ENCODE results near the gene PALD1. TPM values are rescaled to one million over a fixed set of nuclear protein-coding genes. Genes with fewer than 3 reads are reported as not detected.
A peak's percentile ranks its signal among the peaks of the same experiment; 100 is the strongest.

Gene PALD1
- total RNA-seq, 8 experiments from 2014 or later, result 1.4 to 15.9 (median 2.7) TPM

DNA sequence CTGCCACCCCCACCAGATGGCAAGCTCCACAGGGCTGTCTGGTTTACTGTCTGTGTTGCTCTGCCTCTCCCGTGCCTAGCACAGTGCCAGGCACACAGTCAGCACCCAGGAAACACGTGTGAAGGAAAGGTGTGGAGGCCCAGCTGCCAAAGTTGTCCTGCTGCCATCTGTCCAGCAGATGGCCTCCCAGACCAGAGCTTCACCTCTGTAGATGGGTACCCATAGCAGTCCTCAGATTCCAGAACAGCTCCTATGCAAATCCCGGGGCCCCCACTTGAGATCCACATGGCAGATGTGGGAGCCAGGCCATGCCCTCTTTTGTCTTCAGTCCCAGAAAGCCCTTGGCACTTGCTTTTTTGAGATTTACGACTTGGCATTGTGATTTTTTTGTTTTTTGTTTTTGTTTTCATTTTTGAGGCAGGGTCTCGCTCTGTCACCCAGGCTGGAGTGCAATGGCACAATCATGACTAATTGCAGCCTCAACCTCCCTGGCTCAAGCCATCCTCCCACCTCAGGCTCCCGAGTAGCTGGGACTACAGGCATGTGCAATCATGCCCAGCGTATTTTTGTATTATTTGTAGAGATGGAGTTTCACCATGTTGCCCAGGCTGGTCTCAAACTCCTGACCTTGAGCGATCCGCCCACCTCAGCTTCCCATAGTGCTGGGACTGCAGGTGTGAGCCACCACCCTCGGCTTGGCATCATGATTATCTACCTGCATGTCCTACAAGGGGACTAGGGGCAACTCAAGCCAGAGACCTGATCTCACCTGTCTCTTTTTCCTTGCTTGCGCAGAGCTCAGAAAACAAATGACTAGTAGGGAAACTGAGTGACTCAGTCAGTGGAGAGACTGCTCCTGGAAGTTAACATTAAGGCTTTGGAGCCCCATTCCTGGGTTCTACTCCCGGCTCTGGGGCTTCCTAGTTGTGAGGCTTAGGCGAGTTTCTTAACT lies 16.9 kb upstream of the PALD1 start:
- in situ Hi-C loops (cut with MboI; ENCODE audit: low pct_unique_long_range_greater_than_20kb in 2 of 9, low sequenced_read_pairs in 9 of 9, unreplicated experiment in 9 of 9), result loop anchor here in 1 of 9 experiments (10.0 kb wide), 1 partner anchor 73 kb away; no protein-coding TSS in a partner anchor
- Histone ChIP-seq H3K4me3 (no peak overlapping the region), H3K27ac (no peak overlapping the region), H3K4me1 (replicated peaks in 1 of 2) (peaks cover 3 to 10% of the 10 kb centered on the region in 2 donors)
- WGBS, 10 experiments, result 0 to 100% (median 43%) methylated on average over 1 to 11 of the region's 13 CpGs; no CpG with 5 or more reads in 1 of the 10 experiments
- peak; percentile 41 to 75 (median 52) for ATAC-seq (replicated peaks in 6 of 8)

DNA sequence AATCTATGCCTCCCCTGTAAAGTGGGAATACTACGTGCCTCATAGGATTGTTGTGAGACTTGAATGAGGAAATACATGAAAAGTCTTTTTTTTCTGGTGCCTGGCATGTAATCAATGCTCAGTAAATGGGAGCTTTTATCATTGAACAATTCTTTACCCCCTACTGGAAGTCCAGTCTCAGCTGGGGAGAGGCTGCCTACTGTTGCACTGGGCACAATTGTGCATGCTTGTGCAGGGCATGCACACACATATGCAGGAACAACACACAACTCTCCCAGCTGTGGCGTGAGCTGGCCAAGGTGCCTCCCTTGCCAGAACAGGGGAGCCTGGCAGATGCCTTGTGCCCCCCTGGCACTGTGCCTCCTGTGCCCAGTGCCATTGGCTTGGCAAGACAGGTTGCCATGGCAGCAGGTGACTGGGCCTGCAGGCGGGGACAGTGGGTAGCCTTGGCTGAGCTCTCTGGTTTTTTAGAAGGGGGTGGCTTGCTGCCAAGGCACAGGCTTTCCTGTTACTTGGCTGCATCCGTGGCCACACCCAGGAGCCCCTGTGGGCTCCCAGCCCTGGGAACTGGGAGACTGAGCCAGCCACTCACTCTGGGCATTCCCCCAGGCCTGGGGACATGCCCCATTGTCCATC lies 16.1 kb upstream of the PALD1 start:
- in situ Hi-C loops (cut with MboI; ENCODE audit: low pct_unique_long_range_greater_than_20kb in 2 of 9, low sequenced_read_pairs in 9 of 9, unreplicated experiment in 9 of 9), result loop anchor here in 1 of 9 experiments (10.0 kb wide), 1 partner anchor 72 kb away; no protein-coding TSS in a partner anchor
- WGBS, 10 experiments, result 17 to 83% (median 75%) methylated on average over 1 to 3 of the region's 4 CpGs; no CpG with 5 or more reads in 6 of the 10 experiments

DNA sequence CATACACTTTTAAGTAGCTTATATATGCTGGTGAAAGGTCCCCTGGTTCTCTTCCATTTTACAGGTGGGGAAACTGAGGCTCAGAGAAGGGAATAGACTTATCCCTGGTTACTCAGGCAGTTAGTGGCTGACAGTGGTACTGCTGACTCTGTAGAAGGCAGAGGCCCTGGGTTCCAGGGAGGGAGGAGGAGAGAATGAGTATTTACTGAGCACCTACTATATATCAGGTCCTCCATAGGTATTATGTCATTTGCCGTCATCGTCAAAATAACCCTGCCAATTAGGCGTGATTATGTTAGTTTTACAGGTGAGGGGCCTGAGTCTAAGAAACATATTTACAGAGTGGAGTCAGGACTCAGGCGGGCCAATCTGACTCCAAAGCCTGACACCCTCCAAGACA lies 13.3 kb upstream of the PALD1 start:
- Histone ChIP-seq H3K27ac (no peak overlapping the region), H3K4me3 (no peak overlapping the region), H3K4me1 (replicated peaks in 1 of 2) (peaks cover 0 to 10% of the 10 kb centered on the region in 2 donors)
- in situ Hi-C loops (cut with MboI; ENCODE audit: low pct_unique_long_range_greater_than_20kb in 2 of 9, low sequenced_read_pairs in 9 of 9, unreplicated experiment in 9 of 9), result loop anchor here in 1 of 9 experiments (10.0 kb wide), 1 partner anchor 70 kb away; no protein-coding TSS in a partner anchor
- 80 to 100% (median 93%) methylated on average over 1 to 3 of the region's 4 CpGs; no CpG with 5 or more reads in 4 of the 10 experiments for WGBS, 10 experiments
- ATAC-seq (replicated peaks in 6 of 8), result no peak

More for the DNA sequence above, 16.1 kb upstream of the PALD1 start:
- peak in 5 of 8 experiments; percentile 5 to 63 (median 22) for ATAC-seq (replicated peaks in 6 of 8)
- H3K27ac ChIP-seq, result no peak overlapping the region
- H3K4me3 ChIP-seq, result no peak overlapping the region
- peaks cover 3 to 10% of the 10 kb centered on the region in 2 donors for H3K4me1 ChIP-seq (replicated peaks in 1 of 2)

DNA sequence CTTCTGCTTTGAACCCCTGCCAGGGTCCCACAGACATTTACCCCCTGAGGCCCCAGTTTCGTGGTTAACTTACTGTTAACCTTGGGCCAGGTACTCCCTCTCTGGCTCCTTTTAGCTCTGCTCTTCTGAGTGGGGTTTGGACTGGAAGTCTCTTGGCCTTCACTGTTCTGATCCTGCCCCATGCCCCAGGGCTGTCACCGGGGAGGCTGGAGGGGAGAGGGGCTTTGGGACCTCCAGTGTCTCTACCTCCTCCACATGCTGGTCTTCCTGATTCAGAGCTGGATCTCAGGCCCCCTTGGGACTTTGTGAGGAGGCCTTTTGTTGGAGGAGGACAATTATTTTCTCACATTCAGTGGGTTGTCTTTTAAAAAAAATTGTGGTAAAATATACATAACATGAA lies 12.7 kb upstream of the PALD1 start:
- 50 to 100% (median 80%) methylated on average over 1 to 2 of the region's 2 CpGs; no CpG with 5 or more reads in 7 of the 10 experiments for WGBS, 10 experiments
- ATAC-seq (replicated peaks in 6 of 8), result no peak
- no peak overlapping the region for H3K4me3 ChIP-seq
- peaks cover 0 to 10% of the 10 kb centered on the region in 2 donors for H3K4me1 ChIP-seq (replicated peaks in 1 of 2)
- in situ Hi-C loops (cut with MboI; ENCODE audit: low pct_unique_long_range_greater_than_20kb in 2 of 9, low sequenced_read_pairs in 9 of 9, unreplicated experiment in 9 of 9), result loop anchor here in 1 of 9 experiments (10.0 kb wide), 1 partner anchor 69 kb away; no protein-coding TSS in a partner anchor
- H3K27ac ChIP-seq, result no peak overlapping the region

DNA sequence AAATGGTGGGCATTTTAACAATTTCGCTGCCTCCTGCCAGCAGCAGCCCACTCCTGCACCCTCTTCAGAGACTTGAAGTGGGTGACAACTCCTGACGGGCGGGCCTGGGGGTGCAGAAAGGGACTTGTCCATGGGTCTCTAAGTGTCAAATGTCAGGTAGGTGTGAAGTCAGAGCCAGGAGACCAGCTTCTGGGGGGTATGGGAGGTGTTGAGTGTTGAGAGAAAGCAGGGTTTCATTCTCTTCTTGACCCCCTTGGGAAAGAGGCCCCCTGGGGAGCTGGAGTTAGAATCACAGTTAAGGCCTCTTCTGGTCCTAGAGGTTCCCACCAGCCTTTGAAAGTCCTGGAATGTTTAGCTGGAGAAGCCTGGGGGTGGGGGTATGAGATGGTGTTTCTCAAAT lies 11.6 kb upstream of the PALD1 start:
- 70 to 100% methylated on average over 2 of the region's 3 CpGs; no CpG with 5 or more reads in 8 of the 10 experiments for WGBS, 10 experiments
- in situ Hi-C loops (cut with MboI; ENCODE audit: low pct_unique_long_range_greater_than_20kb in 2 of 9, low sequenced_read_pairs in 9 of 9, unreplicated experiment in 9 of 9), result loop anchor here in 1 of 9 experiments (10.0 kb wide), 1 partner anchor 68 kb away; no protein-coding TSS in a partner anchor

DNA sequence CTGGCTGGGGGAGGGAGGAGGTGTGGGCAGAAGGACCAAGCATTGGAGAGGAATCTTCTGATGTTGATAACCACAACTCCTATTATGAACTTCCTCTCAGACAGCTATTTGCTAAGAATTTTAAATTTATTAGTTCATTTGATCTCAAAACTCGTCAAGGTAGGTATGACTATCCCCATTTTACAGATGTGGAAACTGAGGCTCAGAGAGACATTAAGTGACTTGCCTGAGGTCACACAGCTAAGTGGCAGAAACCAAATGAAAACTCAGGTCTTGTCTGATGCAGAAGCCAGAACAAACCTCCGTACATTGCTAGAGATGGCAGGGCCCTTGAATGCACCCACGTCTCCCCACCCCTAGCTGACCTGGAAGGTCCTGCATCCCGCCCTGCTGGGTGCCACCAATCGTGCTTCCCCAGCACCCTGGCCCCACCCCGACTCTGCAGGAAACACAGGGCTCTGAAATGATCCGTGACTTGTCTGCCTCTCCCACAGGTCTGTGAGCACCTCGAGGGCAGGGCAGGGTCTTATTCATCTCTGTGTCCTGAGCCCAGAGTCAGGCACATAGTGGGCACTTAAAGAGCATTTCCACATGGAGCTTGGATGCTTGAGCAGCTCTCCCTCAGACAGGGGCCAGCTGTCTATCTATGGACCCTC lies 5.6 kb upstream of the PALD1 start:
- WGBS, 10 experiments, result 40 to 78% (median 67%) methylated on average over 1 to 4 of the region's 8 CpGs; no CpG with 5 or more reads in 7 of the 10 experiments
- Histone ChIP-seq H3K27ac (no peak overlapping the region), H3K4me1 (replicated peaks in 1 of 2) (peaks cover 0 to 15% of the 10 kb centered on the region in 2 donors), H3K4me3 (no peak overlapping the region)
- ATAC-seq (replicated peaks in 6 of 8), result peak in 3 of 8 experiments; percentile 24 to 59 (median 25)
- in situ Hi-C loops (cut with MboI; ENCODE audit: low pct_unique_long_range_greater_than_20kb in 2 of 9, low sequenced_read_pairs in 9 of 9, unreplicated experiment in 9 of 9), result no loop called here

More for the DNA sequence above, 11.6 kb upstream of the PALD1 start:
- Histone ChIP-seq H3K27ac (no peak overlapping the region), H3K4me1 (replicated peaks in 1 of 2) (peaks cover 0 to 10% of the 10 kb centered on the region in 2 donors), H3K4me3 (no peak overlapping the region)
- ATAC-seq (replicated peaks in 6 of 8), result no peak

DNA sequence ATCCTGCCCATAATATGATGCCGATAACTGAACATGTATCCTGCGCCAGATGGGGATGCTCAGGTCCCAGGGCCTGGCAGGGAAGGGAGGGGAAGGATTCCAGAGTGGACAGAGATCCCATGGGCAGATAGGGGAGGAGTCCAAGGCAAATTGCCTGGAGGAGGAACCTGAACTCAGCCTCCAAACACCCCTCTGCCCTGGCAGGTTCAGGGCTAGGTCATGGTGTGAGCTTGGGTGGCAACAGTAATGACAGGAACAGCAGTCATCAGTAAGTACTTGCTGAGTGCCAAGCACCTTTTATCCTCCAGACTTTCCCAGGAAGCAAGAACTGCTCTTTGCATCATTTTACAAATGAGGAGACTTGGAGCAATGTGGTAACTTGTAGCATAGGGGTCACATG lies 3.8 kb upstream of the PALD1 start:
- H3K4me1 ChIP-seq (replicated peaks in 1 of 2), result peaks cover 2 to 11% of the 10 kb centered on the region in 2 donors
- H3K4me3 ChIP-seq, result no peak overlapping the region
- in situ Hi-C loops (cut with MboI; ENCODE audit: low pct_unique_long_range_greater_than_20kb in 2 of 9, low sequenced_read_pairs in 9 of 9, unreplicated experiment in 9 of 9), result no loop called here
- H3K27ac ChIP-seq, result no peak overlapping the region
- WGBS, 10 experiments, result 80 to 100% (median 100%) methylated on average over 1 to 2 of the region's 2 CpGs; no CpG with 5 or more reads in 5 of the 10 experiments
- ATAC-seq (replicated peaks in 6 of 8), result peak in 3 of 8 experiments; percentile 2 to 12 (median 5)

GRCh38 chr10:70475661-70476060 lies 2.9 kb upstream of the PALD1 start:
- 50 to 100% (median 87%) methylated on average over 1 to 4 of the region's 8 CpGs; no CpG with 5 or more reads in 5 of the 10 experiments for WGBS, 10 experiments
- Histone ChIP-seq H3K27ac (no peak overlapping the region), H3K4me1 (replicated peaks in 1 of 2) (peaks cover 2 to 13% of the 10 kb centered on the region in 2 donors), H3K4me3 (no peak overlapping the region)
- no peak for ATAC-seq (replicated peaks in 6 of 8)
- in situ Hi-C loops (cut with MboI; ENCODE audit: low pct_unique_long_range_greater_than_20kb in 2 of 9, low sequenced_read_pairs in 9 of 9, unreplicated experiment in 9 of 9), result no loop called here

DNA sequence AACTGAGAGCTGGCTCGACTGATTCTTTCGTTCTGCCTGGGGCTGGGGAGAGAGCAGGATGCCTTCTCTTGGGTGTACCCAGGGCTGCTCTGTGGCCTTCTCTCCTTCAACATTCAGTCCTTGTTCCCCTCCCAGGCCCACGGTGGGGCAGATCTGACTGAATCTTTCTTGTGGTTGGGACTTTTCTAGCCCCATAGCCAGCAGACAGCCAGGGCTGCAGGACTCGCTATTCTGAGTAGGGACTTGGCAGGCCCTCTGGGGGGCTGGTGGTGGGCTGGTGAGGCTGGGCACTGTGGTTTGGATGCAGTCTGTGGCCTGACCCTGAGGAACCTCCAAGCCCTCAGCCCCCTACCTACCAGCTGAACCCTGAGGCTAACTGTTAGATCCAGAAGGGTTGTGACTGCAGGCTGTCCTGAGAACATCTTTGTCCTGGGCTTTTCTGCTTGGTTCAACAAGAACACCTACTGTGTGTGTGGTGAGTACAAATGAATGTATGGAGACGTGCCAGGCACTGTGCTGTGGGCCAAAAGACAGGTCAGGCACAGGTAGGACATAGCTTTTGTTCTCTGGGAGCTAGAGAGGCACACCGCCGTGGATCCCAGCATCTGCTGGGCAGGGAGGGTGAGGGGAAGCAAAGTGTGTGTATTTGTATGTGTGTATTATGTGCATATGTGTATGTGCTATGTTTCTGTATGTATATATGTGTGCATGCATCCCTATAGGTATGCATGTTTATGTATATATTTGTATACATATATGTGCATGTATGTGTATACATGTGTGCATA lies 2.1 kb upstream of the PALD1 start:
- no peak for ATAC-seq (replicated peaks in 6 of 8)
- no peak overlapping the region for H3K27ac ChIP-seq

GRCh38 chr10:70477661-70478162 lies 855 bp upstream of the PALD1 start:
- Histone ChIP-seq H3K4me1 (replicated peaks in 1 of 2) (peaks cover 2 to 13% of the 10 kb centered on the region in 2 donors), H3K4me3 (peak overlapping the region; percentile 43 to 53 (median 46)), H3K27ac (no peak overlapping the region)
- ATAC-seq (replicated peaks in 6 of 8), result peak in 6 of 8 experiments; percentile 1 to 52 (median 44)
- in situ Hi-C loops (cut with MboI; ENCODE audit: low pct_unique_long_range_greater_than_20kb in 2 of 9, low sequenced_read_pairs in 9 of 9, unreplicated experiment in 9 of 9), result no loop called here
- WGBS, 10 experiments, result 25 to 44% (median 29%) methylated on average over 3 to 12 of the region's 27 CpGs; no CpG with 5 or more reads in 6 of the 10 experiments

More for the DNA sequence above, 2.1 kb upstream of the PALD1 start:
- Histone ChIP-seq H3K4me3 (no peak overlapping the region), H3K4me1 (replicated peaks in 1 of 2) (peaks cover 2 to 13% of the 10 kb centered on the region in 2 donors)
- in situ Hi-C loops (cut with MboI; ENCODE audit: low pct_unique_long_range_greater_than_20kb in 2 of 9, low sequenced_read_pairs in 9 of 9, unreplicated experiment in 9 of 9), result no loop called here
- whole genome bisulfite sequencing, 10 experiments, result 0 to 96% (median 82%) methylated on average over 1 to 3 of the region's 7 CpGs; no CpG with 5 or more reads in 6 of the 10 experiments

DNA sequence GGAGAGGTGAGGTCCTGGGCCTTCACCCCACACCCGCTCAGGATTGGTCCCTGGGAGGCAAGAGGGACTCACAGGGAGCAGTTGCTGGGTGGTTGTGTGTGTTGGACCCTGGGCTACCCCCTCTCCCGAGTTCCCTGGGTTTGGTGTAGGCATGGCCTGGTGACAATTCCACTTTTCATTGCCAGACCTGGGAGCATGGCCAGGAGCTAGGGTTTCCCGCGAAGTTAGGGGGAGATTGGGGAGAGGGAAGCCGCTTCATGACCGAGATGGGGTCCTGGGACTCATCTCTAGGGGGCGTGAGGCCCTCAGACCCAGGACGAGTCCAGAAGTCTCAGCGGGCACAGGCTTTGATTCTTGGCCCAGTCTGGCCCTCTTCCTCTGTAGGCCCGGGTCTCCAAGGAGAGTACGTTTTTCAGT lies 606 bp downstream of the PALD1 start:
- Histone ChIP-seq H3K27ac (no peak overlapping the region), H3K4me3 (peak overlapping the region; percentile 43 to 53 (median 46)), H3K4me1 (replicated peaks in 1 of 2) (peaks cover 2 to 13% of the 10 kb centered on the region in 2 donors)
- in situ Hi-C loops (cut with MboI; ENCODE audit: low pct_unique_long_range_greater_than_20kb in 2 of 9, low sequenced_read_pairs in 9 of 9, unreplicated experiment in 9 of 9), result no loop called here
- ATAC-seq (replicated peaks in 6 of 8), result peak in 6 of 8 experiments; percentile 9 to 21 (median 17)
- 0 to 70% (median 25%) methylated on average over 1 to 5 of the region's 11 CpGs; no CpG with 5 or more reads in 4 of the 10 experiments for WGBS, 10 experiments

Measured in motor neuron (in vitro differentiated cells).